OCI-M1 (cell line): ENCODE data around the gene IQCC.
"Not testable (repeated sequence)": the region's sequence is repeated elsewhere in the genome, so short reads cannot be mapped to it uniquely, and the experiment has no call there.

Experiments used
- DNase-seq: peaks from one replicate; lab custom pipeline; 2025; lab: John Stamatoyannopoulos, UW

The IQCC gene

GRCh38 chr1:32205401-32206370, at the start of gene IQCC:
Gene IQCC (plus strand): TSS chr1:32205671. CDS start chr1:32205682, 11 bp downstream.
- DNase-seq, result peak; percentile 90

GRCh38 chr1:32159189-32159588, 46.3 kb upstream of the IQCC start:
- DNase-seq, result no peak

GRCh38 chr1:32163405-32163804, 42.1 kb upstream of the IQCC start:
- no peak for DNase-seq

- DNase-seq, result not testable (repeated sequence)
These were observed 39.8 kb upstream of the IQCC start for GRCh38 chr1:32165633-32166032.

- no peak for DNase-seq
These were observed 34.5 kb upstream of the IQCC start for GRCh38 chr1:32170991-32171390.

- DNase-seq, result no peak
These were observed 32.7 kb upstream of the IQCC start for GRCh38 chr1:32172621-32173245.

GRCh38 chr1:32178380-32179192, 26.9 kb upstream of the IQCC start:
- DNase-seq, result no peak

- DNase-seq, result no peak
These were observed 26.4 kb upstream of the IQCC start for GRCh38 chr1:32179193-32179442.

- DNase-seq, result peak; percentile 95
These were observed 25.9 kb upstream of the IQCC start, which contains the start of gene TXLNA for GRCh38 chr1:32179443-32180185. Gene TXLNA (plus strand): TSS chr1:32179675. CDS start chr1:32180346, 671 bp downstream.

GRCh38 chr1:32180186-32181060, 25.0 kb upstream of the IQCC start:
- DNase-seq, result peak; percentile 64

- DNase-seq, result no peak
These were observed 24.4 kb upstream of the IQCC start for GRCh38 chr1:32181065-32181464.

GRCh38 chr1:32181563-32181962, 23.9 kb upstream of the IQCC start:
- DNase-seq, result no peak

- DNase-seq, result no peak
These were observed 23.4 kb upstream of the IQCC start for GRCh38 chr1:32182060-32182459.

- peak; percentile 34 for DNase-seq
These were observed 20.8 kb upstream of the IQCC start for GRCh38 chr1:32184650-32185049.

GRCh38 chr1:32186077-32186476, 19.4 kb upstream of the IQCC start:
- peak; percentile 37 for DNase-seq

GRCh38 chr1:32186491-32186890, 19.0 kb upstream of the IQCC start:
- no peak for DNase-seq

- DNase-seq, result no peak
These were observed 17.6 kb upstream of the IQCC start for GRCh38 chr1:32187850-32188249.

GRCh38 chr1:32192220-32192948, 13.1 kb upstream of the IQCC start:
- DNase-seq, result no peak

GRCh38 chr1:32194984-32195383, 10.5 kb upstream of the IQCC start:
- no peak for DNase-seq

- DNase-seq, result no peak
These were observed 9.9 kb upstream of the IQCC start for GRCh38 chr1:32195531-32195930.
